HL-60 (cell line): ENCODE measurements around the gene PRKAG1.
A peak's percentile ranks its signal among the peaks of the same experiment; 100 is the strongest.

Source experiments
- DNase-seq, 2 experiments: peaks; one replicate each; pipeline ENCODE4 v3.0.0-alpha.2; 2010 to 2020; ENCODE audit warnings: low read depth in 1 of 2, low spot score in 1 of 2
- H3K27ac ChIP-seq: fragments of 250-450 bp; sonication (Bioruptor Pico); replicated peaks from 2 replicates; pipeline ENCODE4 v1.5.1; 2020; ENCODE audit warnings: mild to moderate bottlenecking, moderate library complexity
- H3K27me3 ChIP-seq: fragments of 250-450 bp; sonication (Bioruptor Pico); 2 replicates; pipeline ENCODE4 v1.5.1; 2021; ENCODE audit warnings: mild to moderate bottlenecking, moderate library complexity; ENCODE audit not compliant: insufficient read depth, poor library complexity, severe bottlenecking
- H3K4me3 ChIP-seq: replicated peaks from 2 replicates; pipeline ENCODE4 v1.5.1; 2011; ENCODE audit warnings: mild to moderate bottlenecking, control low read depth, low read length; ENCODE audit not compliant: insufficient read depth
- CTCF ChIP-seq: IDR thresholded peaks from one replicate; pipeline ENCODE4 v1.5.1; 2011; ENCODE audit warnings: low read length, control low read depth, inconsistent platforms; ENCODE audit not compliant: insufficient read depth
- GABPA ChIP-seq: IDR thresholded peaks from 2 replicates; pipeline ENCODE4 v1.6.1; 2012; ENCODE audit warnings: low read depth
- POLR2AphosphoS5 ChIP-seq: IDR thresholded peaks from 2 replicates; pipeline ENCODE4 v1.6.1; 2012; ENCODE audit warnings: low read depth
- REST ChIP-seq: IDR thresholded peaks from 2 replicates; pipeline ENCODE4 v1.6.1; 2012; ENCODE audit warnings: low read depth; ENCODE audit not compliant: insufficient replicate concordance
- SPI1 ChIP-seq: IDR thresholded peaks from 2 replicates; pipeline ENCODE4 v1.6.1; 2012; ENCODE audit warnings: low read depth, mild to moderate bottlenecking, borderline replicate concordance

PRKAG1 gene

GRCh38 chr12:48995086-48995879 is 23.3 kb downstream of the PRKAG1 start:
- Histone ChIP-seq H3K4me3 (no peak overlapping the region), H3K27me3 (peaks cover 25% of the 10 kb centered on the region), H3K27ac (no peak overlapping the region)
- TF ChIP-seq REST (no peak), GABPA (no peak), CTCF (peak; percentile 61)
- peak in 1 of 2 experiments; percentile 60 for DNase-seq

- Histone ChIP-seq H3K27ac (no peak overlapping the region), H3K27me3 (peaks cover 25% of the 10 kb centered on the region), H3K4me3 (no peak overlapping the region)
- no peak for TF ChIP-seq POLR2AphosphoS5
- no peak for TF ChIP-seq REST
- no peak for TF ChIP-seq CTCF
- no peak for TF ChIP-seq GABPA
- no peak for TF ChIP-seq SPI1
- no peak for DNase-seq
These were observed 24.1 kb downstream of the PRKAG1 start for GRCh38 chr12:48994224-48995085.

DNA sequence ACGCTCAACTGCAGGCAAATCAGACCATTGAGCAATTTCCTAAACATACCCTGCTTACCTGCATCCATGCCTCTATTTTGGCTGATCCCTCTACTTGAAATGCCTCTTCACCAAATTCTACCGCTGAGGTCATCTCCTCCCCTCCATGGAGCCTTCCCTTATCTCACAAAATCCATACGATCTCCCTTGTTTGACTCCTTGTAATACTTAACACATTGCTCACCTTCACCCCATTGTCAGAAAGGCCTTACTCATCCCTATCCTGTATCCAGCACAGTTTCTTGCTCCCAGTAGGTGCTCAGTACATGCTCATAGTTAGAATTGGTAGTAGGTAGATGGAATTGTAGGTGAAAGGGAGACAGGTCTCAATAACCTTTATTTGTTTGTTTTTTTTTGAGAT is 24.8 kb downstream of the PRKAG1 start:
- H3K4me3 ChIP-seq = no peak overlapping the region
- H3K27ac ChIP-seq = no peak overlapping the region
- H3K27me3 ChIP-seq = peaks cover 29% of the 10 kb centered on the region
- TF ChIP-seq GABPA = no peak
- TF ChIP-seq REST = no peak
- no peak for TF ChIP-seq CTCF
- no peak for TF ChIP-seq SPI1
- no peak for TF ChIP-seq POLR2AphosphoS5
- no peak for DNase-seq
